ENCODE measurements around the gene DOHH.

Gene DOHH

GRCh38 chr19:3443840-3444694, 56.4 kb downstream of the DOHH start:
- Histone ChIP-seq H3K36me3 (ENCODE audit: insufficient read depth) (no peaks in the 10 kb centered on the region), H3K27ac (no peak overlapping the region), H3K4me2 (no peak overlapping the region), H3K4me3 (IDR thresholded peaks at IDR 0.05; ENCODE audit: insufficient read depth, low read depth, low read length) (no peak overlapping the region), H4K20me1 (ENCODE audit: insufficient read depth) (no peaks in the 10 kb centered on the region), H3K4me1 (ENCODE audit: low read depth, poor library complexity, severe bottlenecking) (no peaks in the 10 kb centered on the region), H3K79me2 (ENCODE audit: insufficient read depth, low read depth) (no peaks in the 10 kb centered on the region), H3K27me3 (ENCODE audit: insufficient read depth, low read depth) (no peaks in the 10 kb centered on the region), H3K9ac (no peak overlapping the region), H2AFZ (ENCODE audit: low read depth) (no peak overlapping the region)
- no peak for TF ChIP-seq CTCF (conservative IDR thresholded peaks at IDR 0.05; ENCODE audit: low read depth, low read length)

DNA sequence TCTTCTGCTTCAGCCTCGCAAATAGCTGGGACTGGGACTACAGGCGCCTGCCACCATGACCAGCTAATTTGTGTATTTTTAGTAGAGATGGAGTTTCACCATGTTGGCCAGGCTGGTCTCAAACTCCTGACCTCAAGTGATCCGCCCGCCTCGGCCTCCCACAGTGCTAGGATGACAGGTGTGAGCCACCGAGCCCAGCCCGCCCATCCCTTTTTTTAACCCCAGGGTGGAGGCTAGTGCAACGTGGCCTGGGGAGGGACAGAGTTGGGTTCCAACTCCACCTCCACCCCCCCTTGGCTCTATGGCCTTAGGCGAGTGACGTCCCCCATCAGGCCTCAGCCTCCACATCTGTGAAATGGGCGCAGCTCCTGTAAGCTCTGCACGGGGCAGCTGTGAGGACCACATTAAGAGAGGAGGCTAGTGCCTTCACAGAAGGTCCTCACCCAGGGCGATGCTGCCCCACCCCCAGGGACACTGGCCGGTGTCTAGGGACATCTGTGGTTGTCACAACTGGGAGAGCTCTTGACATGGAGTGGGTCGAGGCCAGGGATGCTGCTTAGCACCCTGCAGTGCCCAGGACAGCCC, 57.9 kb downstream of the DOHH start:
- Histone ChIP-seq H3K36me3 (ENCODE audit: insufficient read depth) (no peaks in the 10 kb centered on the region; the same call in 1 of the 2 replicates), H3K79me2 (ENCODE audit: insufficient read depth, low read depth) (no peaks in the 10 kb centered on the region), H3K9ac (no peak overlapping the region), H3K4me1 (ENCODE audit: low read depth, poor library complexity, severe bottlenecking) (no peaks in the 10 kb centered on the region), H2AFZ (ENCODE audit: low read depth) (no peak overlapping the region), H3K4me3 (IDR thresholded peaks at IDR 0.05; ENCODE audit: insufficient read depth, low read depth, low read length) (no peak overlapping the region), H3K27me3 (ENCODE audit: insufficient read depth, low read depth) (no peaks in the 10 kb centered on the region), H3K27ac (no peak overlapping the region), H4K20me1 (ENCODE audit: insufficient read depth) (no peaks in the 10 kb centered on the region), H3K4me2 (no peak overlapping the region)
- no peak for TF ChIP-seq CTCF (conservative IDR thresholded peaks at IDR 0.05; ENCODE audit: low read depth, low read length)

- H3K4me3 ChIP-seq (IDR thresholded peaks at IDR 0.05; ENCODE audit: insufficient read depth, low read depth, low read length), result no peak overlapping the region
- no peaks in the 10 kb centered on the region for H3K79me2 ChIP-seq (ENCODE audit: insufficient read depth, low read depth)
- no peak overlapping the region for H3K27ac ChIP-seq
Measured at GRCh38 chr19:3441986-3442329, 58.5 kb downstream of the DOHH start.

More at GRCh38 chr19:3441986-3442329, 58.5 kb downstream of the DOHH start:
- H3K9ac ChIP-seq, result no peak overlapping the region
- H3K36me3 ChIP-seq (ENCODE audit: insufficient read depth), result no peaks in the 10 kb centered on the region; the same call in 1 of the 2 replicates
- no peaks in the 10 kb centered on the region for H3K27me3 ChIP-seq (ENCODE audit: insufficient read depth, low read depth)
- TF ChIP-seq CTCF (conservative IDR thresholded peaks at IDR 0.05; ENCODE audit: low read depth, low read length), result no peak
- H3K4me2 ChIP-seq, result no peak overlapping the region
- H2AFZ ChIP-seq (ENCODE audit: low read depth), result no peak overlapping the region
- no peaks in the 10 kb centered on the region for H4K20me1 ChIP-seq (ENCODE audit: insufficient read depth)
- no peaks in the 10 kb centered on the region for H3K4me1 ChIP-seq (ENCODE audit: low read depth, poor library complexity, severe bottlenecking)

Data from KMS-11 (cell line).